GM19351 (cell line): ENCODE measurements around the gene SLC9A3.
"Not testable (repeated sequence)": the region's sequence is repeated elsewhere in the genome, so short reads cannot be mapped to it uniquely, and the experiment has no call there.

Experiments
- ATAC-seq: cut with Tn5 transposase; IDR thresholded peaks from one replicate; pipeline ENCODE4 v1.9.1; 2021; ENCODE audit warnings: mild to moderate bottlenecking, moderate library complexity; ENCODE audit not compliant: unreplicated experiment

SLC9A3 gene

GRCh38 chr5:524234-524972, at the start of gene SLC9A3:
Gene SLC9A3, minus strand, starts transcription at chr5:524449.
- ATAC-seq: no peak

DNA sequence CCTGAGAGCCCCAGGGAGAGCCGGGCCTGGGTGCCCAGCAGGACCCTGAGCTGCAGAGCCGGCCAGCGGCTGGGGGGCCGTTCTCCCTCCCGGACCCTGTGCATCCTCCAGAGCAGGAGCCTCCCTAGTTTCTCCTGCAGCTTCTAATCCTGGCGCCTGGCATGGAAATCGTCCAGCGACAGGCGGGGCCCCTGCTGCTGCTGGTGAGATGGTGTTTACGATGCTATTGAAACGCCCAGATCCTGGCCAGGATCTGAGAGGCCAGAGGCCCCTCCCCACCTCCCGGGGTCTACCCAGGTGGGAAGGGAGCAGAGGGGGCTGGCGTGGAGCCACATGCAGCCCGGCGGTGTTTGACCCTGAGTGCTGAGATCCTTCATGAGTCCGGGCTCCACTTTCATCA, 49.7 kb upstream of the SLC9A3 start:
- no peak for ATAC-seq

- ATAC-seq: no peak
Observed at GRCh38 chr5:573206-573605, 49.0 kb upstream of the SLC9A3 start.

- ATAC-seq: no peak
Observed at GRCh38 chr5:572398-573019, 48.3 kb upstream of the SLC9A3 start.

DNA sequence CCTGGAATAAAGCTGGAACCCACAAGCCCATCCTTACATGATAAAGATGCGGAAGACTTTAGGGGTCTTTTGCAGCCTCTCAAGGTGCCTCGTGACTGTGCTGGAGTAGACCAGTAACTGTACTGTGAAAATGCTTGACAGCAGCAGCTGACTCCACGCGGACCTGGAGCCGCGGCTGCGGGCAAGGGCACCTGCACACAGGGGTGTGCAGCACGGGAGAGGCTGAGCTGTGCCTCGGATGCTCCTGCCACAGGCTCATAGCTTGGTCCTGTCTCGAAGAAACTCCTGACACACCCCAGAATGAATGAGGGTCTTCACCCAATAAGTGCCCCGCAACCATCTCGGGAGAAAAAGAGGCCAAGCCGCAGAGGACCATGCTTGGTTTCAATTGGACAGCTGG, 47.5 kb upstream of the SLC9A3 start:
- ATAC-seq: no peak

- ATAC-seq: no peak
Observed at GRCh38 chr5:570886-571285, 46.6 kb upstream of the SLC9A3 start.

DNA sequence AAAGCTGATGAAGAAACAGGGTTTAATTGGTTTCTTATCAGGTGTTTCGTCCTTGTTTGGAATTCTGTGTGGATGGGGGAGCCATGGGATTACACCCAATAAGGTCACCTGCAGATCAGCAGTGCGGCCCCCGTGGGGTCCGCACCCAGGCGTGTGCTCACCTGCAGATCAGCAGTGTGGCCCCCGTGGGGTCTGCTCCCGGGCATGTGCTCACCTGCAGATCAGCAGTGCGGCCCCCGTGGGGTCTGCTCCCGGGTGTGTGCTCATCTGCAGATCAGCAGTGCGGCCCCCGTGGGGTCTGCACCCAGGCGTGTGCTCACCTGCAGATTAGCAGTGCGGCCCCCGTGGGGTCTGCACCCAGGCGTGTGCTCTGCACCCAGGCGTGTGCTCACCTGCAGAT, 46.2 kb upstream of the SLC9A3 start:
- ATAC-seq: no peak

DNA sequence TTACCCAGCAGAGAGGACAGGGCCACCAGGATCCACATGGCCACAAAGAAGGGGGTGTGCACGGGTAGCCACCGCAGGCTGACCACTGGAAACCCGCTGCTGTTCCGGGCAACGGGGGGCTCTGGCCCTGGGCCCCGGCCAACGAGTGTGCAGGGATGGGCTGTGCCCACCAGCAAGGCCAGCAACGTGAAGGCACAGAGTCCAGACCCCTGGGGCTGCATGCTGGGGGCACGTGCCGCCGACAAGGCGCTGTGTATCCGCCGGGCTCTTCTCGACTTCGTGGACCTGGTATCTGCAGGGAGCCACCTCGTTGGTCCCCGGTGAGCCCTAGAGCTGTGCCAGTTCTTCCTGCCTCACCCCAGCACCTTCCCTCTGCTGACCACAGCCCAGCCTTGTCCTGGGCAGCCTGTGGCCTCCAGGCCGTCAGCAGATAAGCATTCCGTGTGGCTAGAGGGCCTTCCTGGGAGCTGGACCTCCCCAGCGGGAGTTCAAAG, 45.7 kb upstream of the SLC9A3 start:
- no peak for ATAC-seq

- no peak for ATAC-seq
Observed at GRCh38 chr5:569358-569867, 45.2 kb upstream of the SLC9A3 start.

GRCh38 chr5:568809-569208, 44.6 kb upstream of the SLC9A3 start:
- no peak for ATAC-seq

DNA sequence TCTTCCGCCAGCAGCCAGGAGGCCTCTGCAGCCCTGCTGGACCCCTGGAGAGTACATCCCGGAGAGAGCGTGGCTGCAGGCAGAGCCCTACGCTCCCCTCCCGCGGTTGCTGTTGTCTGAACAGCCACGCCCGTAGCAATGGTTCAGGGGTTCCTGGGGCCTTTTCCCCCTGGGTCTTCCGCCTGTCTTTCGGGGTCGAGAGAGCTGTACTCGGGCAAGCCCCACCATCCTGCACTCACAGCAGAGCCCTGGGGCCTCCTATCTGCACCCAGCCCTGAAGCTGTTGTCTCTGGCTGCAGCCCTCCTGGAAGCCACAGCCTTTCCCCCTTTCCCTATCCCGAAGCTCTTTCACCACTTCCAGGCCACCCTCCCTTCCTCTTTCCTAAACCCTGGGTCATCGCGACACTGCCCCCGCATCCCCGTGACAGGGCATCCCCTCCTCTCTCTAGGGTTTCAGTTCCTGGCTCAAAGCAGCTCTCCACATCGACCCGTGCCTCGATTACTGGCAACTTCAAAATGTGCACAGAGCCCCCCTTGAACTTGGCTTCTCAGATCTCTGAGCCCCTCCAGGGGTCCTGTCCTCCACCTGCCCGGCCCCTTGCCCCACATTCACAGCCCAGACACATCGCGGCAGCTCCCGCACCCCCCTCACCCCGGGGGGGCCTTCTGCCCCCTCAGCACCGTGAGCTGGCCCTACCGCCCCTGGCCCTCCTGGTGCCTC, 44.0 kb upstream of the SLC9A3 start:
- ATAC-seq: no peak

DNA sequence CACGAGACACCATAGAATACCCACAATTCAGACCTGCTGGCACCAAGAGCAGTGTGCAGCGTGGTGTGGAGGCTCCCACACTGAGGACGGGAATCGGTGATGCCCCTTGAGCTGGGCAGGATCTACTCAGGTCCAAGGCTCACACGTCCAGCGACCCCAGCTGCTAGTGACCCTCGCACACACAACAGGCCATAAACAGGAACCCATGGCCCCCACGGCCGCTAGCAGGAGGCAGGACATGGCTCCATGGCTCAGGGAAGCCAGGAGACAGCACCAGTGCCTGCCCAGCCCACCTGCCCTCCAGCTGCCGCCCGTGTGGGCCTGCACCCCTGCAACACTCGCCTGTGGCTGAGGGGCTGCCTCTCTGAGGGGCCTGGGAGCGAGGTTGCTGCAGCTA, 43.4 kb upstream of the SLC9A3 start:
- no peak for ATAC-seq

- no peak for ATAC-seq
Observed at GRCh38 chr5:566636-567309, 42.5 kb upstream of the SLC9A3 start.

DNA sequence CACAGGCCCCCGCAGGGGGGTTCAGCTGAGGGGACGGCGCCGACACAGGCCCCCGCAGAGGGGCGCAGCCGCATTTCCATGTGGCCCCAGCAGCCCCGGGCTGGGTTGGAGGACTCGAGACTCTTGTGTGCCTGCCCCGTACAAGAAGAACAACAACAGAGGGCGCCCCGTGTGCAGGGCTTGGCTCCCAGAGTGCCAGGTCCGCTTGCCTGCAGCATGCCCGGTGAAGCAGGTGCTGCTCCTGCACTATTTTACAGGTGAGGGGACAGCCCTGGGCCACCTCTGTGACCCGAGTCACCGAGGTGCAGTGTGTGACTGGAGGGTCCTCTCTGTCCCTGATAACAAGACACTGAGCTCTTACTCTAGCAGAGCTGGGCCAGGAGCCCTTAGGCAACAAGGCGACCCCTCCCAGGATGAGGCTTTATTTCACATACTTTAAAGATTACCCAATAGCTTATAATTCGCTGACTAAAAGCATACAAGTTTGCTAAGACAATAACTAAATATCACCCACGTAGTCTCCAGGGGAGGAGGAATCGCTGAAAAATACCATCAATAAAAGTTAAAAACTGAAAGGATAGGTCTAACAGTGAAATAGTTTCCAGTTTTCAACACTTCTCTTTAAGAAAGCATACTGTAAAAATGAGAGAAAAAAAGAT, 41.7 kb upstream of the SLC9A3 start:
- no peak for ATAC-seq

GRCh38 chr5:561408-561807, 37.2 kb upstream of the SLC9A3 start:
- no peak for ATAC-seq

DNA sequence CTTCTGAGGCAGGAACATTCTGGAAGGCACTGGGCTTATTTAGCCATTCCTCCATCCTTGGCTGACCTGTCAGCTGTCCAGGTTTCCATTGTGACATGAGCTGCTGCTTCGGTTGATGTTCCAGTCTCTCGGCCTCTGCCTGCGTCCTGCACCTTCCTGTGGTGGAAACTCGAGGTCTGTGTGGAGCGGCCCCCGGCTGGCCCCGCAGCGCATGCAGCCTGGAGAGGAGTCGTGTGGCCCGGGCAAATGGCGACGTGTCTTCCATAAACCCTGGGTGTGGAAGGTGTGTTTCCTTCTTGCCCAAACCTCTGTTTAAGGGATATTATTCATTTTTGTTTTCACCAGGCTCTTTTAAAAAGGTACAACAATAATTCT, 36.5 kb upstream of the SLC9A3 start:
- ATAC-seq: no peak

- no peak for ATAC-seq
Observed at GRCh38 chr5:558871-559503, 34.7 kb upstream of the SLC9A3 start.

GRCh38 chr5:558326-558725, 34.1 kb upstream of the SLC9A3 start:
- no peak for ATAC-seq

GRCh38 chr5:557917-558316, 33.7 kb upstream of the SLC9A3 start:
- not testable (repeated sequence) for ATAC-seq

DNA sequence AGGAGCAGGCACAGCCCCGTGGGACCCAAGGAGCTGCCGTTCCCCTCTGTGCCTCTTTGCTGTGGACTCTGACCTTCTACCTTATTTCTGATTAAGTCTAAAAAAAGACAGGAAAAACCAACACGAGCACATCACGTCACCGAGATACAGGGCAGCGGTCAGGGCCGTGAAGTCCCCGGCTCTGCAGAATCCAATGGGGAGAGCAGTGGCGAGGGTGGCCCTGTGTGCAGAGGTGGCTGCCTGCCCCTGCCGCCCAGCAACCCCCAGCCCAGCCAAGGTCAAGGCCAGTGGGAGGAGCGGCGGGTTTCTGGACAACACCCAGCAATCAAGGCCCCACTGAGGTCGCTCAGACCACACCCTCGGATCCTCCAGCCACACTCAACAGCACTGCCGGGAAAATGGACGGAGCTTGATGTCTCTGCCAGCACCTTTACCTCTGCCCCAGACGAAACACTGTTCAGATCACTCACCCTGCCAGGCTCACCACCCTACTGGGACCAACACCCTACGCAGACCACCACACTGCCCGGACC, 32.7 kb upstream of the SLC9A3 start:
- no peak for ATAC-seq
